Neural progenitor cell (in vitro differentiated cells): ENCODE data around the gene PTPRN2. TPM values are rescaled to one million over a fixed set of nuclear protein-coding genes. Genes with fewer than 3 reads are reported as not detected.

ENCODE experiments used
- DNase-seq: peaks from one replicate; pipeline ENCODE4 v3.0.0-alpha.2; 2016; ENCODE audit warnings: low spot score
- H2AFZ ChIP-seq: fragments of 200-600 bp; sonication (generic); replicated peaks from 2 replicates; pipeline ENCODE4 v1.6.1; 2016; ENCODE audit warnings: antibody characterized with exemption
- H3F3A ChIP-seq: fragments of 200-600 bp; sonication (generic); 2 replicates; pipeline ENCODE4 v1.6.1; 2016; ENCODE audit warnings: antibody characterized with exemption, low read depth
- H3K27ac ChIP-seq: fragments of 200-600 bp; sonication (generic); 2 replicates; pipeline ENCODE4 v1.5.1; 2016; ENCODE audit warnings: mild to moderate bottlenecking
- H3K27me3 ChIP-seq: fragments of 200-600 bp; sonication (generic); 2 replicates; pipeline ENCODE4 v1.6.1; 2016; ENCODE audit warnings: mild to moderate bottlenecking, moderate library complexity
- H3K36me3 ChIP-seq: fragments of 200-600 bp; sonication (generic); 2 replicates; pipeline ENCODE4 v1.5.1; 2016
- H3K4me1 ChIP-seq: fragments of 200-600 bp; sonication (generic); 2 replicates; pipeline ENCODE4 v1.6.1; 2016; ENCODE audit warnings: mixed run types
- H3K4me2 ChIP-seq: fragments of 200-600 bp; sonication (generic); 2 replicates; pipeline ENCODE4 v1.6.1; 2016
- H3K4me3 ChIP-seq: fragments of 200-600 bp; sonication (generic); 2 replicates; pipeline ENCODE4 v1.5.1; 2016
- H3K79me2 ChIP-seq: fragments of 200-600 bp; sonication (generic); 2 replicates; pipeline ENCODE4 v1.6.1; 2016; ENCODE audit warnings: low read depth
- H3K9ac ChIP-seq: fragments of 200-600 bp; sonication (generic); 2 replicates; pipeline ENCODE4 v1.6.1; 2016
- H3K9me3 ChIP-seq: fragments of 200-600 bp; sonication (generic); 2 replicates; pipeline ENCODE4 v1.5.1; 2016; ENCODE audit warnings: low read depth
- H4K20me1 ChIP-seq: fragments of 200-600 bp; sonication (generic); 2 replicates; pipeline ENCODE4 v1.6.1; 2016; ENCODE audit warnings: low read depth
- H3K27ac Mint-ChIP-seq: 3 replicates; pipeline ENCODE4 v1.8.0; 2021; ENCODE audit warnings: mixed read lengths
- H3K27me3 Mint-ChIP-seq: 2 replicates; pipeline ENCODE4 v1.8.0; 2022; ENCODE audit warnings: low read depth, mild to moderate bottlenecking, inconsistent platforms, moderate library complexity, mixed read lengths; ENCODE audit not compliant: insufficient read depth
- H3K36me3 Mint-ChIP-seq: 3 replicates; pipeline ENCODE4 v1.8.0; 2021; ENCODE audit warnings: mixed read lengths
- H3K4me1 Mint-ChIP-seq: 3 replicates; pipeline ENCODE4 v1.8.0; 2021; ENCODE audit warnings: mixed read lengths
- H3K4me3 Mint-ChIP-seq: 3 replicates; pipeline ENCODE4 v1.8.0; 2021; ENCODE audit warnings: mild to moderate bottlenecking, moderate library complexity, mixed read lengths
- H3K9me3 Mint-ChIP-seq: 3 replicates; pipeline ENCODE4 v1.8.0; 2020; ENCODE audit warnings: mixed read lengths
- CTCF ChIP-seq: fragments of 200-600 bp; sonication (generic); IDR thresholded peaks from 2 replicates; pipeline ENCODE4 v1.5.1; 2017; ENCODE audit warnings: antibody characterized with exemption, mild to moderate bottlenecking
- EZH2 ChIP-seq: fragments of 200-600 bp; sonication (generic); IDR thresholded peaks from 2 replicates; pipeline ENCODE4 v1.6.1; 2017; ENCODE audit warnings: antibody characterized with exemption, mild to moderate bottlenecking, moderate library complexity
- EZH2phosphoT487 ChIP-seq: fragments of 200-600 bp; sonication (generic); IDR thresholded peaks from 2 replicates; pipeline ENCODE4 v1.6.1; 2017; ENCODE audit warnings: antibody characterized with exemption
- total RNA-seq: library from RNA; depleted of rRNA; stranded (reverse); fragments of >200 nt; gene quantifications from 2 replicates; pipeline ENCODE4 v1.2.3, GENCODE V29; 2015; ENCODE audit warnings: low replicate concordance

The PTPRN2 gene
- total RNA-seq, 1 donor from 2014 or later = 3.0 TPM

GRCh38 chr7:158313931-158314330, 273.7 kb downstream of the PTPRN2 start:
- H3K36me3 Mint-ChIP-seq = peaks cover 25% of the 10 kb centered on the region

GRCh38 chr7:158312789-158313188, 274.8 kb downstream of the PTPRN2 start:
- H3K9me3 Mint-ChIP-seq = peaks cover 53% of the 10 kb centered on the region
- Histone ChIP-seq H3K79me2 (no peaks in the 10 kb centered on the region), H2AFZ (no peak overlapping the region), H3K4me1 (peaks cover 6% of the 10 kb centered on the region), H3K4me2 (no peak overlapping the region), H4K20me1 (no peaks in the 10 kb centered on the region), H3K27me3 (no peaks in the 10 kb centered on the region), H3K27ac (no peak overlapping the region), H3K9me3 (peaks cover 11% of the 10 kb centered on the region), H3F3A (peaks cover 36% of the 10 kb centered on the region), H3K9ac (no peak overlapping the region), H3K4me3 (no peak overlapping the region), H3K36me3 (no peaks in the 10 kb centered on the region)
- H3K27ac Mint-ChIP-seq = peak overlapping the region; percentile 72
- H3K4me1 Mint-ChIP-seq = peaks cover 11% of the 10 kb centered on the region
- H3K27me3 Mint-ChIP-seq = peaks cover 15% of the 10 kb centered on the region
- H3K4me3 Mint-ChIP-seq = no peak overlapping the region
- no peak for DNase-seq
- no peak for TF ChIP-seq EZH2phosphoT487
- TF ChIP-seq CTCF = no peak
- no peak for TF ChIP-seq EZH2
- peaks cover 25% of the 10 kb centered on the region for H3K36me3 Mint-ChIP-seq

More at GRCh38 chr7:158313931-158314330, 273.7 kb downstream of the PTPRN2 start:
- peaks cover 15% of the 10 kb centered on the region for H3K4me1 ChIP-seq
- peaks cover 17% of the 10 kb centered on the region for H3K27me3 Mint-ChIP-seq
- H3K27me3 ChIP-seq = no peaks in the 10 kb centered on the region
- H3K36me3 ChIP-seq = no peaks in the 10 kb centered on the region
- H3K27ac Mint-ChIP-seq = no peak overlapping the region
- TF ChIP-seq EZH2 (no peak), CTCF (no peak), EZH2phosphoT487 (no peak)
- peaks cover 4% of the 10 kb centered on the region for H3K9me3 ChIP-seq
- no peak overlapping the region for H2AFZ ChIP-seq
- H3K4me2 ChIP-seq = no peak overlapping the region
- H3F3A ChIP-seq = peaks cover 40% of the 10 kb centered on the region
- peaks cover 46% of the 10 kb centered on the region for H3K9me3 Mint-ChIP-seq
- no peak overlapping the region for H3K4me3 ChIP-seq
- no peaks in the 10 kb centered on the region for H3K79me2 ChIP-seq
- H3K27ac ChIP-seq = no peak overlapping the region
- no peak overlapping the region for H3K4me3 Mint-ChIP-seq
- H4K20me1 ChIP-seq = no peaks in the 10 kb centered on the region
- peaks cover 17% of the 10 kb centered on the region for H3K4me1 Mint-ChIP-seq
- DNase-seq = no peak
- no peak overlapping the region for H3K9ac ChIP-seq

GRCh38 chr7:158311791-158312190, 275.8 kb downstream of the PTPRN2 start:
- no peak overlapping the region for H3K27ac Mint-ChIP-seq

More at GRCh38 chr7:158311791-158312190, 275.8 kb downstream of the PTPRN2 start:
- H3K27ac ChIP-seq = no peak overlapping the region
- Mint-ChIP-seq H3K9me3 (peaks cover 56% of the 10 kb centered on the region), H3K27me3 (peaks cover 11% of the 10 kb centered on the region), H3K4me3 (no peak overlapping the region), H3K36me3 (peaks cover 27% of the 10 kb centered on the region), H3K4me1 (peaks cover 2% of the 10 kb centered on the region)
- no peaks in the 10 kb centered on the region for H3K79me2 ChIP-seq
- peaks cover under 1% of the 10 kb centered on the region for H3K4me1 ChIP-seq
- no peaks in the 10 kb centered on the region for H3K27me3 ChIP-seq
- H3F3A ChIP-seq = peaks cover 28% of the 10 kb centered on the region
- H3K4me3 ChIP-seq = no peak overlapping the region
- no peak overlapping the region for H3K9ac ChIP-seq
- peaks cover 20% of the 10 kb centered on the region for H3K9me3 ChIP-seq
- no peaks in the 10 kb centered on the region for H3K36me3 ChIP-seq
- no peak for DNase-seq
- H4K20me1 ChIP-seq = no peaks in the 10 kb centered on the region
- H2AFZ ChIP-seq = no peak overlapping the region
- TF ChIP-seq EZH2 = no peak
- TF ChIP-seq CTCF = no peak
- no peak for TF ChIP-seq EZH2phosphoT487
- no peak overlapping the region for H3K4me2 ChIP-seq
